Mesenchymal stem cell (in vitro differentiated cells and primary cell): ENCODE results near the gene NDUFA13.
A peak's percentile ranks its signal among the peaks of the same experiment; 100 is the strongest.

Source experiments
- DNase-seq: peaks from one replicate; pipeline ENCODE4 v3.0.0-alpha.2; 2013
- H2AFZ ChIP-seq: one replicate; pipeline ENCODE4 v1.6.1; 2013; ENCODE audit warnings: low read depth, mild to moderate bottlenecking, control low read depth, inconsistent platforms, low read length, moderate library complexity
- H2AK5ac ChIP-seq: 2 replicates; pipeline ENCODE4 v1.6.1; 2013; ENCODE audit warnings: low read length, moderate library complexity, mild to moderate bottlenecking, inconsistent platforms; ENCODE audit not compliant: severe bottlenecking
- H2BK120ac ChIP-seq: one replicate; pipeline ENCODE4 v1.6.1; 2013; ENCODE audit warnings: low read depth, mild to moderate bottlenecking, inconsistent platforms, low read length, moderate library complexity
- H2BK12ac ChIP-seq, 2 experiments: one replicate each; pipeline ENCODE4 v1.6.1; 2013; ENCODE audit warnings: inconsistent platforms in 2 of 2, low read length in 2 of 2, mild to moderate bottlenecking in 2 of 2, moderate library complexity in 2 of 2, control low read depth in 1 of 2
- H2BK15ac ChIP-seq: one replicate; pipeline ENCODE4 v1.6.1; 2013; ENCODE audit warnings: mild to moderate bottlenecking, low read depth, inconsistent platforms; ENCODE audit not compliant: poor library complexity, severe bottlenecking
- H2BK5ac ChIP-seq: 2 replicates; pipeline ENCODE4 v1.6.1; 2013; ENCODE audit warnings: low read depth, mild to moderate bottlenecking, low read length, control low read depth, inconsistent platforms; ENCODE audit not compliant: poor library complexity, severe bottlenecking
- H3K14ac ChIP-seq, 2 experiments: one replicate each; pipeline ENCODE4 v1.6.1; 2013; ENCODE audit warnings: inconsistent platforms in 2 of 2, low read length in 2 of 2, control low read depth in 1 of 2, mild to moderate bottlenecking in 1 of 2, moderate library complexity in 1 of 2
- H3K18ac ChIP-seq, 2 experiments: one replicate each; pipeline ENCODE4 v1.6.1; 2013; ENCODE audit warnings: inconsistent platforms in 2 of 2, low read length in 2 of 2, control low read depth in 1 of 2, low read depth in 1 of 2, mild to moderate bottlenecking in 1 of 2
- H3K23ac ChIP-seq, 2 experiments: one replicate each; pipeline ENCODE4 v1.6.1; 2013; ENCODE audit warnings: inconsistent platforms in 2 of 2, low read length in 2 of 2, mild to moderate bottlenecking in 2 of 2, moderate library complexity in 2 of 2, control low read depth in 1 of 2
- H3K27ac ChIP-seq: 2 replicates; pipeline ENCODE4 v1.5.1; 2013; ENCODE audit warnings: mild to moderate bottlenecking, moderate library complexity, low read length, control low read depth, inconsistent platforms; ENCODE audit not compliant: poor library complexity, severe bottlenecking
- H3K27me3 ChIP-seq, 2 experiments: 2 replicates each; pipeline versions ENCODE4 v1.6.1 to v1.7.0; 2013; ENCODE audit warnings: low read length in 2 of 2, mild to moderate bottlenecking in 2 of 2, moderate library complexity in 2 of 2, control low read depth in 1 of 2, inconsistent platforms in 1 of 2; ENCODE audit not compliant: control insufficient read depth in 1 of 2, insufficient read depth in 1 of 2
- H3K36me3 ChIP-seq, 2 experiments: 2 replicates each; pipeline versions ENCODE4 v1.6.1 to v1.7.0; 2013; ENCODE audit warnings: low read length in 2 of 2, control low read depth in 1 of 2, inconsistent platforms in 1 of 2, low read depth in 1 of 2, mild to moderate bottlenecking in 1 of 2; ENCODE audit not compliant: insufficient read depth in 2 of 2, control insufficient read depth in 1 of 2
- H3K4ac ChIP-seq, 2 experiments: one replicate each; pipeline ENCODE4 v1.6.1; 2013; ENCODE audit warnings: inconsistent platforms in 2 of 2, low read length in 2 of 2, mild to moderate bottlenecking in 2 of 2, moderate library complexity in 2 of 2, control low read depth in 1 of 2, low read depth in 1 of 2
- H3K4me1 ChIP-seq: 2 replicates; pipeline ENCODE4 v1.6.1; 2013; ENCODE audit warnings: low read depth, low read length, control low read depth; ENCODE audit not compliant: control insufficient read depth, insufficient read depth
- H3K4me2 ChIP-seq: 2 replicates; pipeline ENCODE4 v1.6.1; 2013; ENCODE audit warnings: low read length, mild to moderate bottlenecking, inconsistent platforms; ENCODE audit not compliant: poor library complexity, severe bottlenecking
- H3K4me3 ChIP-seq, 2 experiments: 2 replicates each; pipeline versions ENCODE4 v1.5.1 to v1.7.0; 2013; ENCODE audit warnings: low read length in 2 of 2, mild to moderate bottlenecking in 2 of 2, control low read depth in 1 of 2, low read depth in 1 of 2; ENCODE audit not compliant: insufficient read depth in 1 of 2
- H3K79me1 ChIP-seq: replicated peaks from 2 replicates; pipeline ENCODE4 v1.6.1; 2013; ENCODE audit warnings: mild to moderate bottlenecking, control low read depth, low read length, inconsistent platforms; ENCODE audit not compliant: poor library complexity, severe bottlenecking
- H3K9ac ChIP-seq: 2 replicates; pipeline ENCODE4 v1.7.0; 2013; ENCODE audit warnings: mild to moderate bottlenecking, low read length, moderate library complexity
- H3K9me3 ChIP-seq: 2 replicates; pipeline ENCODE4 v1.7.0; 2013; ENCODE audit warnings: mild to moderate bottlenecking, low read length; ENCODE audit not compliant: control insufficient read depth
- H4K8ac ChIP-seq: one replicate; pipeline ENCODE4 v1.6.1; 2013; ENCODE audit warnings: inconsistent platforms, mild to moderate bottlenecking, low read length, moderate library complexity
- H4K91ac ChIP-seq: one replicate; pipeline ENCODE4 v1.6.1; 2013; ENCODE audit warnings: mild to moderate bottlenecking, low read length, inconsistent platforms
- WGBS: methylation state at CpG from one replicate; pipeline ENCODE4 v1.1.7; 2013; ENCODE audit warnings: mixed read lengths; 5-methylcytosine and 5-hydroxymethylcytosine counted together

NDUFA13 gene

GRCh38 chr19:19537075-19538048 is 21.3 kb downstream of the NDUFA13 start:
- Histone ChIP-seq H3K23ac (no peak overlapping the region), H3K36me3 (peaks cover 0 to 17% of the 10 kb centered on the region in 2 experiments), H3K9ac (no peak overlapping the region), H2BK12ac (no peak overlapping the region), H3K18ac (no peak overlapping the region), H3K4me2 (no peak overlapping the region), H3K27ac (no peak overlapping the region), H2AK5ac (no peak overlapping the region), H3K14ac (no peak overlapping the region), H3K9me3 (no peaks in the 10 kb centered on the region), H3K27me3 (peaks cover 7 to 46% of the 10 kb centered on the region in 2 experiments), H4K91ac (no peak overlapping the region), H2AFZ (no peak overlapping the region), H3K4me3 (peak overlapping the region in 1 of 2 experiments; percentile 47), H2BK15ac (no peak overlapping the region), H2BK120ac (no peak overlapping the region), H4K8ac (no peak overlapping the region), H3K4ac (no peak overlapping the region), H2BK5ac (no peak overlapping the region), H3K4me1 (peaks cover 17% of the 10 kb centered on the region), H3K79me1 (no peaks in the 10 kb centered on the region)
- 84% methylated on average over 59 of the region's 59 CpGs for WGBS
- no peak for DNase-seq

DNA sequence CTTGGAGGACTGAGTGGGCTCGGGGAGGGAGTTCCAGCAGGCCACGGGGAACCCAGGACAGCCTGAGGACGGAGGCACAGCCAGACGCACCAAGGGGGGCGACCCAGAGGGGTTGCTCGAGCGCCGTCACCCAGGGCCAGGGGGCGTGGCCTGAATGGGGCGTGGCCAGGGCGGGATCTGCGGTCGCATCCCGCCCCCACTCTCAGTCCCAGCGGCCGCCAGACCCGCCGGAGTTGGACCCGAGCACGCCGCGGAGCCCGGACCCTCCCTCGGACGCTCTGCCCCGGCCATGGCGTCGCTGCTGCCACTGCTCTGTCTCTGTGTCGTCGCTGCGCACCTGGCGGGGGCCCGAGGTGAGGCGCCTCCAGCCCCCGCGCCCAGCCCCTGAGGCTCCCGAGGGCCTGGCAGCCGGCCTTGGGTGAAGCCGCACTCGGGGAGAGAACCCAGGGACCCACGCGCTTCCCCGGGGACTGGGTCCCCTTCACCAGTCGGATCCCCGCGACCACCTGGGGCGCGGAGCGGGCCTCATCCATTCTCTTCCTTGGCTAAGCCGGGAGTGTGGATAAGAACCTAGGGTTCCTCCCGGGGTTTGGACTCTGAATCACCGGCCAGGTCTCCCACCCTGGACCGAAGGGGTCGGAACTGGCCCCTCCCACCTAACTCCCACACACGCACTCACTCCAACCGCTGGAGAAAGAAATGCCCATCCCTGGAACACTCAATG is 22.2 kb downstream of the NDUFA13 start, which contains the start of gene CILP2:
CILP2 (plus strand) TSS at position 205 of the 724 bp plus-strand sequence; CDS start at position 290, 85 bp downstream.
- Histone ChIP-seq H2AK5ac (no peak within 1 kb of the TSS), H2BK120ac (no peak within 1 kb of the TSS)
- WGBS: 12% methylated on average over 55 of the region's 56 CpGs

GRCh38 chr19:19538785-19539166 is 22.8 kb downstream of the NDUFA13 start:
- no peak overlapping the region for H2BK15ac ChIP-seq
- peaks cover 7 to 59% of the 10 kb centered on the region in 2 experiments for H3K27me3 ChIP-seq
- H2BK120ac ChIP-seq: no peak overlapping the region
- no peak overlapping the region for H2BK5ac ChIP-seq
- H3K79me1 ChIP-seq: no peaks in the 10 kb centered on the region
- H3K36me3 ChIP-seq: peaks cover 0 to 10% of the 10 kb centered on the region in 2 experiments
- H2AK5ac ChIP-seq: no peak overlapping the region
- H3K27ac ChIP-seq: no peak overlapping the region
- no peak for DNase-seq
- WGBS: 63% methylated on average over 7 of the region's 7 CpGs
- no peaks in the 10 kb centered on the region for H3K9me3 ChIP-seq
- H3K4ac ChIP-seq: no peak overlapping the region
- no peak overlapping the region for H4K8ac ChIP-seq
- peaks cover 14% of the 10 kb centered on the region for H3K4me1 ChIP-seq
- no peak overlapping the region for H4K91ac ChIP-seq
- H2AFZ ChIP-seq: no peak overlapping the region
- peak overlapping the region in 1 of 2 experiments; percentile 47 for H3K4me3 ChIP-seq
- H3K18ac ChIP-seq: no peak overlapping the region
- H3K23ac ChIP-seq: no peak overlapping the region
- H3K14ac ChIP-seq: no peak overlapping the region
- H3K9ac ChIP-seq: no peak overlapping the region
- no peak overlapping the region for H3K4me2 ChIP-seq
- H2BK12ac ChIP-seq: no peak overlapping the region

More for the DNA sequence above, 22.2 kb downstream of the NDUFA13 start, which contains the start of gene CILP2:
- Histone ChIP-seq H3K4me3 (peak within 1 kb of the TSS; percentile 5 to 47), H3K4me1 (peaks cover 14% of the 10 kb centered on the region), H3K4ac (no peak within 1 kb of the TSS), H3K9ac (no peak within 1 kb of the TSS), H4K91ac (no peak within 1 kb of the TSS), H3K4me2 (peak within 1 kb of the TSS; percentile 62), H2BK12ac (no peak within 1 kb of the TSS), H4K8ac (no peak within 1 kb of the TSS), H3K27me3 (peaks cover 7 to 54% of the 10 kb centered on the region in 2 experiments), H2BK5ac (no peak within 1 kb of the TSS), H3K23ac (no peak within 1 kb of the TSS), H2AFZ (no peak within 1 kb of the TSS), H3K36me3 (peaks cover 0 to 10% of the 10 kb centered on the region in 2 experiments), H3K9me3 (no peaks in the 10 kb centered on the region), H3K79me1 (no peaks in the 10 kb centered on the region), H2BK15ac (no peak within 1 kb of the TSS), H3K18ac (no peak within 1 kb of the TSS), H3K14ac (no peak within 1 kb of the TSS), H3K27ac (no peak within 1 kb of the TSS)
- no peak for DNase-seq

DNA sequence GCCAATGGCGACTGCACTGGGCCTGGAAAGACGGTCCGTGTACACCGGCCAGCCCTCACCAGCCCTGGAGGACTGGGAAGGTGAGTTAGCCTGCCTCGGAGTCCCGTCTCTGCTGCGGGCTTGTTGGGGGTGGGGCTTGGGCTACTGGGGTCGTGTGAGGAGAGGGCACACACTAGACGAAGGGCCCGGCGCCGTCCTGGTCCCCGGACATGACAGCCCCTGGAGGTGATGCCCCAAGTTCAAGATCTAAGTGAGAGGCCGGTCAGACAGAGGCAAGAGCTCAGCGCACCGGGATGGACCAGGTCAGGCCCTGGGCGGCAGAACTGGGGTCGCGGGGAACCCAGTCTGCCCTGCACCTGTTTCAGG is 23.7 kb downstream of the NDUFA13 start:
- no peak overlapping the region for H3K4me3 ChIP-seq
- no peak overlapping the region for H4K8ac ChIP-seq
- H4K91ac ChIP-seq: no peak overlapping the region
- H3K9me3 ChIP-seq: no peaks in the 10 kb centered on the region
- H2BK15ac ChIP-seq: no peak overlapping the region
- no peak overlapping the region for H3K4ac ChIP-seq
- H3K27ac ChIP-seq: no peak overlapping the region
- no peaks in the 10 kb centered on the region for H3K79me1 ChIP-seq
- DNase-seq: no peak
- H3K4me1 ChIP-seq: peaks cover 14% of the 10 kb centered on the region
- no peak overlapping the region for H3K14ac ChIP-seq
- no peak overlapping the region for H3K9ac ChIP-seq
- H3K36me3 ChIP-seq: peaks cover 0 to 15% of the 10 kb centered on the region in 2 experiments
- peaks cover 7 to 66% of the 10 kb centered on the region in 2 experiments for H3K27me3 ChIP-seq
- 87% methylated on average over 19 of the region's 19 CpGs for WGBS
- no peak overlapping the region for H2BK5ac ChIP-seq
- H2AFZ ChIP-seq: no peak overlapping the region
- H3K4me2 ChIP-seq: no peak overlapping the region
- no peak overlapping the region for H2AK5ac ChIP-seq
- H3K23ac ChIP-seq: no peak overlapping the region
- H3K18ac ChIP-seq: no peak overlapping the region
- no peak overlapping the region for H2BK120ac ChIP-seq
- no peak overlapping the region for H2BK12ac ChIP-seq
